Central memory CD4-positive, alpha-beta T cell (primary cell): ENCODE data around the gene ADAMTS12.
"Not testable (repeated sequence)": the region's sequence is repeated elsewhere in the genome, so short reads cannot be mapped to it uniquely, and the experiment has no call there.

ENCODE experiments used
- DNase-seq: peaks from one replicate; pipeline ENCODE4 v3.0.0; 2022

The ADAMTS12 gene

GRCh38 chr5:33515366-33515765, 376.4 kb downstream of the ADAMTS12 start:
- DNase-seq: not testable (repeated sequence)

GRCh38 chr5:33513462-33514185, 378.2 kb downstream of the ADAMTS12 start:
- no peak for DNase-seq

DNA sequence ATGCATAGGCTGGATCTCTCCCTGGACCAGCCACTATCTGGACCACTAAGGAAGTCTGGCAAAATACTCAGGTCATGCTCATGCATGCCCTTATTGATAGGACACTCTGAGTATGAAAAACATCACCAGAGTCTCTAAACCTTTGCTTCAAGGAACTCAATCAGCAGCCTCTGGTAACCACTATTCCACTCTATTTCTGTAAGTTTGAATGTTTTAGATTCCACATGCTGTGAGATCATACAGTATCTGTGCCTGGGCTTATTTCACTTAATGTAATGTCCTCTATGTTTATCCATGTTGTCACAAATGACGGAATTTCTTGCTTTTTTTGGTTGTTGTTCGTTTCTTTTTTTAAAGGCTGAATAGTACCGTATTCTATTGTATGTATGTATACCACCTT, 382.8 kb downstream of the ADAMTS12 start:
- DNase-seq: no peak

- no peak for DNase-seq
These were observed 384.4 kb downstream of the ADAMTS12 start for GRCh38 chr5:33507426-33507825.

DNA sequence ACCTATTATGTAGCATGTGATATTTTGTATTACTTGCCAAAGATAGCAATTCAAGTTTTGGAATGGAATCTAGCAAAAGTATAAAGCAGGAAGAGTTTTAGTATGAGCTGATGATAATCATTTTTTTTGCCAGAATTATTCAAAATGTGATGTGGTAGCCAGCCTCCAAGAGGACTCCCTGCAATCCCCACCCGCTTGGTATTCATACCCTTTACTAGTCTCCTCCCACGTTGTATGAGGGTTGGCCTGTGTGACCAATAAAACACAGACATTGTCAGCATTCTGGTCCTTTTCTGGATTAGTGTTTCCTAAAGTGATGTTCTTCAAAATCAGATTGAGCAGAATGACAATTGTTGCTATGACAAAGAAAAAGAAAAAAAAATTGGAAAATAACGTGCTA, 387.2 kb downstream of the ADAMTS12 start:
- DNase-seq: no peak

GRCh38 chr5:33501899-33502298, 389.9 kb downstream of the ADAMTS12 start:
- no peak for DNase-seq

DNA sequence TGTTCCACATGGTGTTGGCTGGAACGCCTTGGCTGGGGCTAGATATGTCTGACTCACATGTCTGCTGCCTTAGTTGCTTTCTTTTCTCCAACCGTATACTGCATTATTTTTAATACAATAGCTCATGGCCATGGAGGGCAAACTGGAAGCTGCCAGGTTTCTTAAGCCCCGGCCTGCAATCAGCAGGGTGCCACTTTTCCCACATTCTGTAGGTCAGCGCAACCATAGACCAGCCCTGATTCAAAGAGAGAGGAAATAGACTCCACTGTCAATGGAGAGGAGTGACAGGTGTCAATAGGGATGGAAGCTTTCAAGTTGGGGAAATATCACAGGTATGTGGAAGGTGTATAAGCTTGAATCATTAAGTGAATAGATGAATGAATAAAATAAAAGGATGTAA, 390.5 kb downstream of the ADAMTS12 start:
- no peak for DNase-seq

DNA sequence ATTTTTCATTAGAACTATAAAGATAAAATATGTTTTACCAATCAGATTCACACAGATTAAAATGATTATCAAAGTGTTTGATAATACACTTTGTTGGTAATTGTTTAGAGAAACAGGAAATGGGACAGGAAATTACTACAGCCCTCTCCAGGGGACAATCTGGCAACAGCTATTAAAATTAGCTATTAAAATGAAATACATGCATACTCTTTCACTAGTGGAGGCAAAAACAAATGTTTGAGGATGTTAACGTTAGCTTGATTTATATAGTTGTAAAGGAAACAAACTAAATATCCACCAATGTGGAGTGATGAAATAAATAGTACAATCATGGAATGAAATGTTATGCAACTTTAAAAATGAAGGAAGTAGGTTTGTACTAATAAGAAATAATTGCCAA, 397.3 kb downstream of the ADAMTS12 start:
- no peak for DNase-seq

GRCh38 chr5:33491941-33492340, 399.8 kb downstream of the ADAMTS12 start:
- DNase-seq: no peak

GRCh38 chr5:33490071-33490665, 401.6 kb downstream of the ADAMTS12 start:
- no peak for DNase-seq

DNA sequence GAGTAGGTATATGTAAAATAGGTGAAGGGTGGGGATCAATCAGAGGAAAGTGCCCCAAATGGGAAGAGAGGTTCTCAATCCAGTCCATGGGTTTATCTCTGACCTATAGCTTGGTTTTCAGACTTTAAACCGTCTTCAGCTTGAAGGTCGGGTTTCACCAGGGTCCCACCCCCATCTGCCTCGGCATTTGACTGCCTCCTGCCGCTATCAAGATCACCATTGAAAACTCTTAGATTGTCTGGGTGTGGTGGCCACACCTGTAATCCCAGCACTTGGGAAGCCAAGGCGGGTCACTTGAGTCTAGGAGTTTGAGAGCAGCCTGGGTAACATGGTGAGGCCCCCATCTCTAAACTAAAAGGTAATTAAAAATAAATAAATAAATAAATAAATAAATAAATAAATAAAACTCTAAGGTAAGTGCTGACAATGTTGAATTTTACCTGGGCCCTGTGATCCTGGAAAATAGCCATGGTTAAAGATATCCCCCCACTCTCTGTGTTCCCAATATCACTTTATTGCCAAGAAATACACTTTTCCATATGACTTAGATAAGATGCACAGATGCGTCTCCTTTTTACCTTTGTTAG, 402.2 kb downstream of the ADAMTS12 start:
- no peak for DNase-seq

DNA sequence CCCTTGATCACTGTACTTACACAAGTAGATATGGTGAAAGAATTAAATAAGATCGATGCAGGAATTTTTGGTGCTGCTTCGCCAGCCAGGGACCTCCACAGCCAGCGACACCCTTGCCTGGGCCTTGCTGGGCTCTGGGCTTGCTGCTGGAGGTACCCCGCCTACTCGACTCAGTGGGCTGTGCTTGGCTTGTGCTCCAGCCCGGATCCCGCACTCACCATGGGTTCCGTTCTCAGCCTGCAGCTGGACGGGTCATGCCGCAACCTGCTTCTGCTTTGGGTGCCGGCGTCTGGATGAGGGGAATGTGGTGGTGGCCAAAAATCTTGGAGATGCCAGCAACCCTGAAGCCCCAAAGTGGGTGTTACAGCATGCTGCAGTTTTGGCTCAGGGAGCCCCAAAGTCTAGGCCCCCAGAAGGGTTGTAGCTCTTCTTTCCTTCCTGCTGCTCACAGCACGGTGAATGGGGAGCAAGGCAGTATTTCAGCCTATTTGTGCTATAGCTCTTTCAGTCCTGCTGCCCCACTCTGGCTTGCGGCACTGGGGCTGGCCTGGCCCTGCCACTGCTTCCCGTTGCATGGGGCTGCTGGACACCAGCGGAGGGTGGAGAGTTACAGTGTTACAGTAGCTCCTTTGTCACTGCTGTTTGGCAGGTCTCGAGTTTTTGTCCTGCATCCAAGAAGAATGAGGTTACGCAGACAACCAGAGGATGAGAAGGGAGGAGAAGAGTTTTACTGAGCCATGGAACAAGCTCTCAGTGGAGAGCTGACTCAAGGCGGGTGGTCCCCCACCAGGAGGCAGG, 403.0 kb downstream of the ADAMTS12 start:
- no peak for DNase-seq

DNA sequence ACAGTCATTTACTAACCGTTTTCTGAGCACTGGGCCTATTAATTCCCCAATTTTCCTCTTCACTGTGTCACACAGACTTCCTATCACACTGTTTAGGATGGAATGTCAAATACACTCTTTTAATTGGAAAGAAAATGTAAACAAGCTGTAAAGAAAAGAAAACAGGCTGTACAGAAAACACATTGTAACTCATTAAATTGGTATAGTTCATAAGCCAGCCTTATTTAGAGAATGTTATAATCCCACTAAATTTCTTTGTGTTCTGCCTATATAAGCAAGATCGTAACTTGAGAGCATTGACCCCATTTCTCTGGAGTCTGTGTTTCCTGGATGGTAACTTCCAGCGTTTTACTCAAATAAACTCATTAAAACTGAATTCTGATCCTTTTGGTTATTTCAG, 404.6 kb downstream of the ADAMTS12 start:
- no peak for DNase-seq

- DNase-seq: no peak
These were observed 409.5 kb downstream of the ADAMTS12 start for GRCh38 chr5:33482335-33482734.

- DNase-seq: no peak
These were observed 410.9 kb downstream of the ADAMTS12 start for GRCh38 chr5:33480876-33481275.

DNA sequence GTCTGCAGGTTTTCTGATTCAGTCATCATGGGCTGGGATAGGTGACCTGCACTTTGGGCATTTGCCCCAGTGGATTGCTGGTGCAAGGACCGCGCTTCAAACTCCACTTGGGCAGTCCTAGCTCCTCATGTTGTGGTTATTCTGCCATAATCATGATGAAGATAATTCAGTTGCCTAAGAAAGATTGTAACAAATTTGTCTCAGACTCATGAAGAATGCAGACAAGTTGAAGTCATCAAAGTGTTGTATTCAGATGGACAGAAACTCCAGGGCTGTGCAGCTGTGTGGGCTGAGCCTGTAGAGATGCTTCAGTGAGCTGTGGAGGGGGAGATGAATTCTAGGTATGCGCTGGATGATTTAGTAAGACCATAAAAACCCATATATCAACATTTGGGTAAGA, 412.5 kb downstream of the ADAMTS12 start:
- DNase-seq: no peak

- no peak for DNase-seq
These were observed 414.0 kb downstream of the ADAMTS12 start for GRCh38 chr5:33477816-33478215.

DNA sequence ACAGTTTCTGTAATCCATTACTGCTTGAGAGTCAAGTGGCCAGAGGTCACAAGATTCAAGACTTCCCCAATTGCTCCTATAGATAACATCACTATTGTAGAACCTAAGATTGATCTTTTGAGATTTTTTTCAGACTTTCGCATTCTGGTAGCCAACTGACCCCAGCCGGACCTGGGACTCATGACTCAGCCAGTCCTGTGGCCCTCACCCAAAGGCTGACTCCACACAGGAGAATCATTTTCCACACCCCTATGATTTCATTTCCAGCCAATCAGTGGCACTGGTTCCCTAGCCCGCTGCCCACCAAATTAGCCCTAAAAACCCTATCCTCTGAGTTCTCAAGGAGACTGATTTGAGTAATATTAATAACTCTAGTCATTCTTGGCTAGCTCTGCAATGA, 414.8 kb downstream of the ADAMTS12 start:
- no peak for DNase-seq

GRCh38 chr5:33475706-33476105, 416.1 kb downstream of the ADAMTS12 start:
- DNase-seq: no peak

DNA sequence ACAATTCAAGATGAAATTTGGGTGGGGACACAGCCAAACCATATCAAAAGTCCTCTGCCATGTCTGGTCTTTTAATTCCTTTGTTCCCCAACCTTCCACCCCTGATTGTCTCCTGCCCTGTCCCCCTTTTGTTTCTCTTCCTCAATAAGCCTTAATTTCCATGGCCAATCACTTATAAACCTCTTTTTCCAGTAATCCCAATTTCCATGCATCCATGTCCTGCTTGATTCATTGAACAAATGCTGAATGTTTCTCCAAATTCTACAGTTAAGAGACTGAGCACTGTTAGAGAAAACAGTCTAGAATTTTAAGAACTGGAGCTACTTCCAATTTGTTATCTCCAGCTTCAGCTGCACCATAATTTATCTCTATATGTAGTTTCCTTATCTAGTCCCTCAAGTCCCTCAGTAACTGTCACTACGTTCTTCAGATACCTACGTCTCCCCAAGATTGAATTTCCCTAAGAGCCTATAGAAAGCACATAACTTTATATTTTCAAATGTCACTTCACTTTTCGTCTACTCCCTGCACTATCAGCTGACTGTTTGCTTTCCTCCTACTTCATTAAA, 416.8 kb downstream of the ADAMTS12 start:
- DNase-seq: no peak

- DNase-seq: no peak
These were observed 417.8 kb downstream of the ADAMTS12 start for GRCh38 chr5:33474004-33474403.
